ENCODE measurements around the gene C1QA. TPM values are rescaled to one million over a fixed set of nuclear protein-coding genes. Genes with fewer than 3 reads are reported as not detected.

The C1QA gene
- total RNA-seq, 1 experiment from 2014 or later, result 0.50 TPM

- ChIA-PET CTCF (no interaction called here), POLR2A (no interaction called here)
- ATAC-seq (no peak), DNase-seq (ENCODE audit: low spot score) (no peak)
- Mint-ChIP-seq H3K4me3 (no peak overlapping the region), H3K9me3 (no peaks in the 10 kb centered on the region), H3K27ac (no peak overlapping the region), H3K36me3 (no peaks in the 10 kb centered on the region), H3K27me3 (ENCODE audit: low read depth) (peaks cover 3% of the 10 kb centered on the region; the same call in 1 of the 2 replicates), H3K4me1 (peaks cover 55% of the 10 kb centered on the region)
- TF ChIP-seq TP53 (CRISPR knock-in tag; IDR thresholded peaks at IDR 0.05) (no peak), TEAD1 (CRISPR knock-in tag; IDR thresholded peaks at IDR 0.05) (no peak), NR3C1 (CRISPR knock-in tag; conservative IDR thresholded peaks at IDR 0.05; ENCODE audit: low read depth) (no peak), ZSCAN18 (CRISPR knock-in tag; IDR thresholded peaks at IDR 0.05) (no peak), PRRX2 (CRISPR knock-in tag; IDR thresholded peaks at IDR 0.05) (no peak), ZNF396 (CRISPR knock-in tag; IDR thresholded peaks at IDR 0.05; ENCODE audit: borderline replicate concordance) (no peak), NFE2L1 (CRISPR knock-in tag; IDR thresholded peaks at IDR 0.05) (no peak), SOX15 (CRISPR knock-in tag; IDR thresholded peaks at IDR 0.05) (no peak), E2F5 (CRISPR knock-in tag; IDR thresholded peaks at IDR 0.05) (no peak), ATF3 (CRISPR knock-in tag; conservative IDR thresholded peaks at IDR 0.05) (no peak), ZBTB21 (CRISPR knock-in tag; IDR thresholded peaks at IDR 0.05; ENCODE audit: borderline replicate concordance) (no peak), ZNF416 (CRISPR knock-in tag; IDR thresholded peaks at IDR 0.05) (no peak), ZNF425 (CRISPR knock-in tag; conservative IDR thresholded peaks at IDR 0.05) (no peak), NR2C2 (CRISPR knock-in tag; IDR thresholded peaks at IDR 0.05) (no peak), PREB (CRISPR knock-in tag; IDR thresholded peaks at IDR 0.05; ENCODE audit: borderline replicate concordance) (no peak)
Observed at GRCh38 chr1:22627331-22627730, 9.1 kb upstream of the C1QA start.

- H3K27ac Mint-ChIP-seq, result peak overlapping the region; percentile 58; the same call in 1 of the 2 replicates
- CTCF ChIA-PET, result interaction anchor here (0.7 to 1.8 kb wide), 4 partner anchors 10 to 101 kb away, joined by 3 to 12 read pairs (median 6); no protein-coding TSS in a partner anchor
- DNase-seq (ENCODE audit: low spot score) (no peak), ATAC-seq (peak; percentile 10)
- peaks cover 3% of the 10 kb centered on the region; the same call in 1 of the 2 replicates for H3K27me3 Mint-ChIP-seq (ENCODE audit: low read depth)
- no peak for TF ChIP-seq PREB (CRISPR knock-in tag; IDR thresholded peaks at IDR 0.05; ENCODE audit: borderline replicate concordance)
- TF ChIP-seq AR (CRISPR knock-in tag; IDR thresholded peaks at IDR 0.05), result no peak
- TF ChIP-seq IRF2 (CRISPR knock-in tag; IDR thresholded peaks at IDR 0.05; ENCODE audit: borderline replicate concordance, low read depth), result no peak
- no peak for TF ChIP-seq RELA (CRISPR knock-in tag; IDR thresholded peaks at IDR 0.05; ENCODE audit: borderline replicate concordance)
- TF ChIP-seq ATF1 (CRISPR knock-in tag; IDR thresholded peaks at IDR 0.05), result no peak
- no peak for TF ChIP-seq ZBTB21 (CRISPR knock-in tag; IDR thresholded peaks at IDR 0.05; ENCODE audit: borderline replicate concordance)
- no peak for TF ChIP-seq TP53 (CRISPR knock-in tag; IDR thresholded peaks at IDR 0.05)
- no peak for TF ChIP-seq ESRRA (CRISPR knock-in tag; IDR thresholded peaks at IDR 0.05; ENCODE audit: borderline replicate concordance)
- TF ChIP-seq SMAD4 (CRISPR knock-in tag; IDR thresholded peaks at IDR 0.05), result no peak
- no peak for TF ChIP-seq E2F5 (CRISPR knock-in tag; IDR thresholded peaks at IDR 0.05)
- no peak for TF ChIP-seq ETV6 (CRISPR knock-in tag; IDR thresholded peaks at IDR 0.05)
- TF ChIP-seq JUN (CRISPR knock-in tag; IDR thresholded peaks at IDR 0.05), result no peak
- no peak for TF ChIP-seq ZNF121 (CRISPR knock-in tag; IDR thresholded peaks at IDR 0.05)
- H3K36me3 Mint-ChIP-seq, result no peaks in the 10 kb centered on the region
- peaks cover 55% of the 10 kb centered on the region for H3K4me1 Mint-ChIP-seq
- no peaks in the 10 kb centered on the region for H3K9me3 Mint-ChIP-seq
- POLR2A ChIA-PET, result no interaction called here
- no peak overlapping the region; the same call in 1 of the 2 replicates for H3K4me3 Mint-ChIP-seq
Observed at GRCh38 chr1:22628698-22629444, 7.6 kb upstream of the C1QA start.

All from WTC11 (cell line).